CD4-positive, alpha-beta T cell (primary cell): Measurements from ENCODE around the gene MAP1B. TPM values are rescaled to one million over a fixed set of nuclear protein-coding genes. Genes with fewer than 3 reads are reported as not detected.

Experiments used
- ATAC-seq: fragments of 200-7000 bp; cut with Tn5 transposase; one replicate; pipeline ENCODE4 v1.10.0; 2022; ENCODE audit warnings: mild to moderate bottlenecking; ENCODE audit not compliant: poor library complexity
- CTCF ChIA-PET: fragments of 350-600 bp; sonication (Branson Sonifier 250); formaldehyde crosslinking; loops from one replicate; lab custom pipeline; 2021; ENCODE audit warnings: antibody characterized with exemption, inconsistent platforms; lab: Charles Lee
- POLR2A ChIA-PET: fragments of 350-600 bp; sonication (Branson Sonifier 250); formaldehyde crosslinking; loops from one replicate; lab custom pipeline; 2021; ENCODE audit warnings: antibody characterized with exemption, inconsistent platforms; lab: Charles Lee
- DNase-seq, 14 experiments: peaks; one replicate each; pipeline ENCODE4 v3.0.0-alpha.2; 2013 to 2020; ENCODE audit warnings: mixed read lengths in 2 of 14
- H3K27ac ChIP-seq, 2 donors: one replicate each; pipeline versions ENCODE4 v1.5.1 to v1.7.0; 2013; ENCODE audit warnings: low read length in 2 of 2, low read depth in 1 of 2, mild to moderate bottlenecking in 1 of 2
- H3K27me3 ChIP-seq, 2 experiments: 1 replicate in 1 of 2; 2 replicates in 1 of 2; pipeline versions ENCODE4 v1.6.1 to v1.7.0; 2013; ENCODE audit warnings: low read length in 2 of 2, control low read depth in 1 of 2, mild to moderate bottlenecking in 1 of 2, moderate library complexity in 1 of 2; ENCODE audit not compliant: insufficient read depth in 2 of 2, control insufficient read depth in 1 of 2
- H3K36me3 ChIP-seq: one replicate; pipeline ENCODE4 v1.6.1; 2013; ENCODE audit warnings: low read length, control low read depth; ENCODE audit not compliant: insufficient read depth
- H3K4me1 ChIP-seq: one replicate; pipeline ENCODE4 v1.6.1; 2013; ENCODE audit warnings: low read length, control low read depth; ENCODE audit not compliant: insufficient read depth
- H3K4me3 ChIP-seq: one replicate; pipeline ENCODE4 v1.5.1; 2013; ENCODE audit warnings: mild to moderate bottlenecking, low read length, moderate library complexity
- H3K9me3 ChIP-seq, 2 experiments: 1 replicate in 1 of 2; 2 replicates in 1 of 2; pipeline versions ENCODE4 v1.6.1 to v1.7.0; 2013; ENCODE audit warnings: low read length in 2 of 2, mild to moderate bottlenecking in 2 of 2, control low read depth in 1 of 2, moderate library complexity in 1 of 2; ENCODE audit not compliant: control insufficient read depth in 1 of 2, insufficient read depth in 1 of 2
- H3K27ac Mint-ChIP-seq: one replicate; pipeline ENCODE4 v1.8.0; 2020; ENCODE audit warnings: mixed read lengths
- H3K27me3 Mint-ChIP-seq: one replicate; pipeline ENCODE4 v1.8.0; 2021; ENCODE audit warnings: mixed read lengths
- H3K36me3 Mint-ChIP-seq: one replicate; pipeline ENCODE4 v1.8.0; 2021; ENCODE audit warnings: low read depth, mixed read lengths
- H3K4me1 Mint-ChIP-seq: one replicate; pipeline ENCODE4 v1.8.0; 2021; ENCODE audit warnings: low read depth, mixed read lengths
- H3K4me3 Mint-ChIP-seq: one replicate; pipeline ENCODE4 v1.8.0; 2020; ENCODE audit warnings: mild to moderate bottlenecking, mixed read lengths
- H3K9me3 Mint-ChIP-seq: one replicate; pipeline ENCODE4 v1.8.0; 2020; ENCODE audit warnings: mixed read lengths
- intact Hi-C, 2 experiments: fragments of 100-400 bp; cut with DNase I in 1 of 2; cut with micrococcal nuclease in 1 of 2; formaldehyde crosslinking; loops; one replicate each; pipeline versions ENCODE4 v1.15.1 to v1.9.0; 2023 to 2025; cut with DNase I, micrococcal nuclease
- total RNA-seq, 174 experiments: library from RNA in 2 of 174; stranded (reverse) in 2 of 174; gene quantifications; one replicate each; pipeline ENCODE4 v1.2.3 and lab custom pipeline; 2021 to 2026
- TF ChIP-seq, protein P1 (sequence below): fragments of 200-600 bp; IDR thresholded peaks from one replicate; pipeline ENCODE4 v1.8.0; 2022; ENCODE audit warnings: antibody characterized with exemption, mild to moderate bottlenecking

Gene MAP1B
- total RNA-seq, 2 experiments from 2014 or later, result 0.03 to 0.06 TPM

DNA sequence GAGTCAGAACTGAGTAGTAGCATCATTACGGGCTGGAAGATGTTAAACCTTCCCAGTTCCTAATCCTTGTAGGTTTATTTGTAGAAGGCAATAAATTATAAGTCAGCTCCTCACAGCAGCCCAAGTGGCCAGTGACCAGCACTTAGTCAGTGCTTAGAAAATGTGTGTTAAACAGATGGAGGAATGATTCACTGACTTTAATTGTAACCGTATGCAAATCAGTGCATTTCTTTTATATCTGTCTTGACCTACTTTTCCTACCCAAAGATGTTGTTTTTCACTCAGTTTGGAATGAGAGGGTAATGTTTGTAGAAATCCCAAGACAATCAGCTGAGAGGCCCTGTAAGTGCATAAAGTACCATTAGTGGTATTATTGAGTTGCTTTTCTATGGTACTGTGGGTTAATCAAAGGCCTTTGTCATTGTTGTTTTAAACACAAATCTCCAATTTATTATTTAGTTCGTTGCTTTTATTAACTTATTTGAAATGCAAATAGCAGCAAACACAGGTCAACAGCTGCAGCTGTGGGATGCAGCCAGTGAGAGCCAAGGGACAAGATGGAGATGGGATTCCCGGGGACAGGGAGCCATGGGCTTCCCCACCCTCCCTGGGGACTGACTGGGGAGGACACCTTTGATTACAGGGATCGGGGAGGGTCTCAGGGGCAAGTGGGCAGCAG lies 49.8 kb downstream of the MAP1B start:
- CTCF ChIA-PET, result no interaction called here
- TF ChIP-seq, protein P1, sequence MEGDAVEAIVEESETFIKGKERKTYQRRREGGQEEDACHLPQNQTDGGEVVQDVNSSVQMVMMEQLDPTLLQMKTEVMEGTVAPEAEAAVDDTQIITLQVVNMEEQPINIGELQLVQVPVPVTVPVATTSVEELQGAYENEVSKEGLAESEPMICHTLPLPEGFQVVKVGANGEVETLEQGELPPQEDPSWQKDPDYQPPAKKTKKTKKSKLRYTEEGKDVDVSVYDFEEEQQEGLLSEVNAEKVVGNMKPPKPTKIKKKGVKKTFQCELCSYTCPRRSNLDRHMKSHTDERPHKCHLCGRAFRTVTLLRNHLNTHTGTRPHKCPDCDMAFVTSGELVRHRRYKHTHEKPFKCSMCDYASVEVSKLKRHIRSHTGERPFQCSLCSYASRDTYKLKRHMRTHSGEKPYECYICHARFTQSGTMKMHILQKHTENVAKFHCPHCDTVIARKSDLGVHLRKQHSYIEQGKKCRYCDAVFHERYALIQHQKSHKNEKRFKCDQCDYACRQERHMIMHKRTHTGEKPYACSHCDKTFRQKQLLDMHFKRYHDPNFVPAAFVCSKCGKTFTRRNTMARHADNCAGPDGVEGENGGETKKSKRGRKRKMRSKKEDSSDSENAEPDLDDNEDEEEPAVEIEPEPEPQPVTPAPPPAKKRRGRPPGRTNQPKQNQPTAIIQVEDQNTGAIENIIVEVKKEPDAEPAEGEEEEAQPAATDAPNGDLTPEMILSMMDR, result no peak
- H3K4me1 Mint-ChIP-seq, result no peaks in the 10 kb centered on the region
- H3K27ac Mint-ChIP-seq, result no peak overlapping the region
- H3K9me3 Mint-ChIP-seq, result no peaks in the 10 kb centered on the region
- intact Hi-C loops, result no loop called here
- POLR2A ChIA-PET, result no interaction called here
- H3K36me3 Mint-ChIP-seq, result no peaks in the 10 kb centered on the region
- H3K4me3 ChIP-seq, result no peak overlapping the region
- DNase-seq (no peak), ATAC-seq (no peak)
- H3K27ac ChIP-seq, result no peak overlapping the region
- no peaks in the 10 kb centered on the region for H3K27me3 ChIP-seq
- peaks cover 9% of the 10 kb centered on the region for H3K27me3 Mint-ChIP-seq
- H3K4me3 Mint-ChIP-seq, result no peak overlapping the region
- no peaks in the 10 kb centered on the region for H3K36me3 ChIP-seq
- no peaks in the 10 kb centered on the region for H3K4me1 ChIP-seq
- H3K9me3 ChIP-seq, result no peaks in the 10 kb centered on the region

DNA sequence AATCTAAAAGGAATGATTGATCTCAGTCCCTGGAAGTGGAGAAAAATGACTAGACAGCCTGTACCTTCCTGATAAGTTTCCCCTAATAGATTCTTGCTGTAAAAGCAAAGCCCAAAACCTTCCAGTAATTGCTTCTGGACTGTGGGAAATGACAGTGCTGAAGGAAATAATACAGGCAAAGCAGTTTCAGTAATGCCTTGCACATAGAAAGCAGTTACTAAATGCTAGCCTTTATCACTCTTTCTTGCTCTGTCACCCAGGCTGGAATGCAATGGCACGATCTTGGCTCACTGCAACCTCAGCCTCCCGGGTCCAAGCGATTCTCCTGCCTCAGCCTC lies 50.3 kb downstream of the MAP1B start:
- H3K36me3 ChIP-seq, result no peaks in the 10 kb centered on the region
- Mint-ChIP-seq H3K27ac (no peak overlapping the region), H3K4me1 (no peaks in the 10 kb centered on the region), H3K27me3 (peaks cover 9% of the 10 kb centered on the region), H3K36me3 (no peaks in the 10 kb centered on the region), H3K9me3 (no peaks in the 10 kb centered on the region), H3K4me3 (no peak overlapping the region)
- ChIA-PET POLR2A (no interaction called here), CTCF (no interaction called here)
- no peaks in the 10 kb centered on the region for H3K27me3 ChIP-seq
- DNase-seq (no peak), ATAC-seq (no peak)
- intact Hi-C loops, result no loop called here
- H3K9me3 ChIP-seq, result no peaks in the 10 kb centered on the region
- no peaks in the 10 kb centered on the region for H3K4me1 ChIP-seq
- H3K27ac ChIP-seq, result no peak overlapping the region
- TF ChIP-seq, protein P1, result no peak
- H3K4me3 ChIP-seq, result no peak overlapping the region

DNA sequence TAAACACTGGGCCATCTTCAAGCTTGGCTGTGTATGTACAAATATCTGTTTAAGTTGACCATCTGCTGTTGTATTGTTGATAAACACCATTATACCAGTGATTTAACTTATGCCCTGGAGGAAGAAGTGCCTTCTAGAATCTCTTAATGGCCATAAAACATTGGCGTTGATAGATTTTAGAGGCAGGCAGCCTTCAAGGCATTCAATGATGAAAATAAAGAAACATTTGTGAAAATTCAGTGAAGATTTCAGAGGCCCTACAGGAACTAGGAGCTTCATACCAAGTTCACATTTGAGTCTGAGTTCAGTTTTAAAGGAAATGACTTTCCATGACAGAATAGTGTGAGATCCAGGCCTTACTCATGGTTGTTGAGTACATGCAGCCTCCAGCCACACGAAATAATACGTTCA lies 52.2 kb downstream of the MAP1B start:
- peaks cover 14% of the 10 kb centered on the region for H3K27me3 Mint-ChIP-seq
- TF ChIP-seq, protein P1, result no peak
- Histone ChIP-seq H3K36me3 (no peaks in the 10 kb centered on the region), H3K27ac (no peak overlapping the region), H3K4me3 (no peak overlapping the region), H3K4me1 (no peaks in the 10 kb centered on the region), H3K27me3 (peaks cover 0 to 3% of the 10 kb centered on the region in 2 experiments), H3K9me3 (no peaks in the 10 kb centered on the region)
- H3K4me1 Mint-ChIP-seq, result no peaks in the 10 kb centered on the region
- no peak for DNase-seq
- no peak for ATAC-seq
- H3K9me3 Mint-ChIP-seq, result no peaks in the 10 kb centered on the region
- CTCF ChIA-PET, result no interaction called here
- intact Hi-C loops, result no loop called here
- POLR2A ChIA-PET, result no interaction called here
- H3K4me3 Mint-ChIP-seq, result no peak overlapping the region
- no peak overlapping the region for H3K27ac Mint-ChIP-seq
- no peaks in the 10 kb centered on the region for H3K36me3 Mint-ChIP-seq
